ENCODE measurements around the gene RNASE8.
"Not testable (repeated sequence)": the region's sequence is repeated elsewhere in the genome, so short reads cannot be mapped to it uniquely, and the experiment has no call there.

Gene RNASE8

GRCh38 chr14:21030531-21030930, 27.1 kb upstream of the RNASE8 start:
- DNase-seq, result no peak

GRCh38 chr14:21032326-21033132, 25.1 kb upstream of the RNASE8 start:
- DNase-seq, result no peak

- no peak for DNase-seq
Measured at GRCh38 chr14:21033133-21033698, 24.4 kb upstream of the RNASE8 start.

- DNase-seq, result no peak
Measured at GRCh38 chr14:21034707-21035106, 22.9 kb upstream of the RNASE8 start, which contains the start of gene RNASE13. Gene RNASE13, minus strand, starts transcription at chr14:21034807. Its CDS starts 519 bp downstream, at chr14:21034288.

GRCh38 chr14:21036751-21037150, 20.9 kb upstream of the RNASE8 start:
- no peak for DNase-seq

GRCh38 chr14:21037156-21037555, 20.5 kb upstream of the RNASE8 start:
- no peak for DNase-seq

GRCh38 chr14:21038441-21039422, 18.9 kb upstream of the RNASE8 start:
- DNase-seq, result no peak

GRCh38 chr14:21039585-21040369, 17.8 kb upstream of the RNASE8 start:
- no peak for DNase-seq

GRCh38 chr14:21040370-21040925, 17.2 kb upstream of the RNASE8 start:
- no peak for DNase-seq

GRCh38 chr14:21040941-21041340, 16.7 kb upstream of the RNASE8 start:
- DNase-seq, result not testable (repeated sequence)

- DNase-seq, result no peak
Measured at GRCh38 chr14:21041676-21042433, 15.8 kb upstream of the RNASE8 start, which contains the start of gene RNASE7. Gene RNASE7, plus strand, starts transcription at chr14:21042362. Its CDS starts 631 bp downstream, at chr14:21042993.

GRCh38 chr14:21042918-21043317, 14.7 kb upstream of the RNASE8 start:
- DNase-seq, result no peak

- DNase-seq, result no peak
Measured at GRCh38 chr14:21043387-21043973, 14.1 kb upstream of the RNASE8 start.

- DNase-seq, result no peak
Measured at GRCh38 chr14:21043974-21044618, 13.5 kb upstream of the RNASE8 start.

GRCh38 chr14:21047378-21047781, 10.2 kb upstream of the RNASE8 start:
- no peak for DNase-seq

- no peak for DNase-seq
Measured at GRCh38 chr14:21048638-21049037, 9.0 kb upstream of the RNASE8 start.

GRCh38 chr14:21049271-21049673, 8.3 kb upstream of the RNASE8 start:
- no peak for DNase-seq

GRCh38 chr14:21050597-21050996, 7.0 kb upstream of the RNASE8 start:
- no peak for DNase-seq

- no peak for DNase-seq
Measured at GRCh38 chr14:21053184-21054122, 4.2 kb upstream of the RNASE8 start.
